Activated T-helper 1 cell treated with anti-CD3 and anti-CD28 coated beads, Interleukin-2, amount 50 U/mL, for 16 hours (primary cell): ENCODE data around the gene HTR3A.

Experiments used
- DNase-seq, 2 donors: peaks; one replicate each; pipeline ENCODE4 v3.0.0-alpha.2; 2020; ENCODE audit warnings: low read depth in 1 of 2, low spot score in 1 of 2

Gene HTR3A

GRCh38 chr11:113977701-113978100, 2.8 kb downstream of the HTR3A start:
- no peak for DNase-seq

DNA sequence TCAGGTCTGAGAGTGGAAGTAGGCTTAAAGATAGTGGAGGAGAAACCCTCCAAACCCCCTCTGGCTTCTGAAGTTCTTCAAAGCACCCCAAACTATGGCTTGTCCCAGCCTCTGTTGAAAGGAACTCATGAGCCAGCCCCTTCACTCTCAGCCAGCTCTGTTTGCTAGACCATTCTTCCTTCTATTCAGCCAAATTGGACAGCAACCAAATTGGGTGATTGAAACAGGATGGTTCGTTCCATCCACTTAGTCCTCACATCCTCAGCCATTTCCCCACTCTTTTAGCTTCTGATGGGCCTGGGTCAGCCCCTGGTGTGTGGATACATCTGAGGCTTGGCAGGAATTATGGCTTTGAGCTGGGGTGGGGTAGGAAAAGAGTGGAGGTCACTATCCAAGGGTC, 4.5 kb downstream of the HTR3A start:
- DNase-seq = no peak

GRCh38 chr11:113980785-113981184, 5.9 kb downstream of the HTR3A start:
- DNase-seq = no peak

GRCh38 chr11:113982306-113982705, 7.4 kb downstream of the HTR3A start:
- DNase-seq = no peak

- DNase-seq = no peak
Measured at GRCh38 chr11:113984781-113985180, 9.9 kb downstream of the HTR3A start.

DNA sequence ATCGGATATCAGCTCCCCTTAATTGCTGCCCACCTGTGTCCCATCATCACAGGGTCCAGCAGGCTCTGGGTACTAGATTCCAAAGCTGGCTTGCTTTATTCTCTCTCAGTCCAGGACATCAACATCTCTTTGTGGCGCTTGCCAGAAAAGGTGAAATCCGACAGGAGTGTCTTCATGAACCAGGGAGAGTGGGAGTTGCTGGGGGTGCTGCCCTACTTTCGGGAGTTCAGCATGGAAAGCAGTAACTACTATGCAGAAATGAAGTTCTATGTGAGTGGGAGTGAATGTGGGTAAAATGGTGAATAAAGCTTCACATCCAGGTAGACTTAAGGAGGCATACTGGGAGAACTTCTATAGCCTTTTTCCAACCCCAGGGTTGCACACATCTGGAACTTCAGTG, 11.0 kb downstream of the HTR3A start:
- no peak for DNase-seq

DNA sequence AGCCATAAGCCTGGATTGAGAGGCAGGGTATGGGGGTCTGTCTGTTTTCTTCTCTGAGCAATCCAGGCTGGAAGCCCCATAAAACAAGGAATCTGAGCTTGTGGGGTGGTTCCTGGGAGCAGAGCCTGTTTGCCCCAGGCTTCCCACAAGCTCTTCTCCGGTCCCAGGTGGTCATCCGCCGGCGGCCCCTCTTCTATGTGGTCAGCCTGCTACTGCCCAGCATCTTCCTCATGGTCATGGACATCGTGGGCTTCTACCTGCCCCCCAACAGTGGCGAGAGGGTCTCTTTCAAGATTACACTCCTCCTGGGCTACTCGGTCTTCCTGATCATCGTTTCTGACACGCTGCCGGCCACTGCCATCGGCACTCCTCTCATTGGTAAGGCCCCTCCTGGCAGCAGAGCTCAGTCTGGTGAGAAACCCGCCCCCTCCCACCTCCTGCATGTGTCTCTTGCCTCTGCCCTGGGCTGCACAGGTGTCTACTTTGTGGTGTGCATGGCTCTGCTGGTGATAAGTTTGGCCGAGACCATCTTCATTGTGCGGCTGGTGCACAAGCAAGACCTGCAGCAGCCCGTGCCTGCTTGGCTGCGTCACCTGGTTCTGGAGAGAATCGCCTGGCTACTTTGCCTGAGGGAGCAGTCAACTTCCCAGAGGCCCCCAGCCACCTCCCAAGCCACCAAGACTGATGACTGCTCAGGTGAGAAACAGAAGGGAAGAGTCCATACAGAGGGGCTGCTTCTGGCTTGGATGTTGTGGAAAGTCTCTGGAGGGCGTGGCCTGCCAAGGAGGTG, 11.6 kb downstream of the HTR3A start:
- DNase-seq = no peak

GRCh38 chr11:113989381-113989780, 14.5 kb downstream of the HTR3A start:
- no peak for DNase-seq

DNA sequence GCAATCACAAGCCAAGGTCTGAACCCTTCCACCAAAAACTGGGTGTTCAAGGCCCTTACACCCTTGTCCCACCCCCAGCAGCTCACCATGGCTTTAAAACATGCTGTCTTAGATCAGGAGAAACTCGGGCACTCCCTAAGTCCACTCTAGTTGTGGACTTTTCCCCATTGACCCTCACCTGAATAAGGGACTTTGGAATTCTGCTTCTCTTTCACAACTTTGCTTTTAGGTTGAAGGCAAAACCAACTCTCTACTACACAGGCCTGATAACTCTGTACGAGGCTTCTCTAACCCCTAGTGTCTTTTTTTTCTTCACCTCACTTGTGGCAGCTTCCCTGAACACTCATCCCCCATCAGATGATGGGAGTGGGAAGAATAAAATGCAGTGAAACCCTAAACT, 15.0 kb downstream of the HTR3A start:
- DNase-seq = no peak

DNA sequence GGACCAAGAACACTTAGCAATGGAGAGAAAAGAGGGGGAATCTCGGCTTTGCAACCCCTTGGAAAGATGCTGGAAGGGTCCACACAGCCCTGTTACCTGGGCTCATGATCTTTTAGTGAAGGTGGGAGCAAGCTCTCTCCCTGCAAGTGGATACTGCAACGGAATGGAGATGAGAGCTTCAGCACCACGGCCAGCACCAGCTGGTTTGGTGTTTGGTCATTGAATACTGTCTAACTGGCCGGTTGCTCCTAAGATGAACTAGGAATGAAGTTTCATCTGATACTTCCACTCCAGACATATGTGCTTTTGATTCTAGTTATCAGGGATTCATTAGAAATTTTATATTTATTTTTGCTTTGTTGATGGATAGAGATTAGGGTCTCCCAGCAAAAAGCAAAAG, 16.3 kb downstream of the HTR3A start:
- DNase-seq = no peak

- DNase-seq = no peak
Measured at GRCh38 chr11:113991718-113992458, 17.0 kb downstream of the HTR3A start.

DNA sequence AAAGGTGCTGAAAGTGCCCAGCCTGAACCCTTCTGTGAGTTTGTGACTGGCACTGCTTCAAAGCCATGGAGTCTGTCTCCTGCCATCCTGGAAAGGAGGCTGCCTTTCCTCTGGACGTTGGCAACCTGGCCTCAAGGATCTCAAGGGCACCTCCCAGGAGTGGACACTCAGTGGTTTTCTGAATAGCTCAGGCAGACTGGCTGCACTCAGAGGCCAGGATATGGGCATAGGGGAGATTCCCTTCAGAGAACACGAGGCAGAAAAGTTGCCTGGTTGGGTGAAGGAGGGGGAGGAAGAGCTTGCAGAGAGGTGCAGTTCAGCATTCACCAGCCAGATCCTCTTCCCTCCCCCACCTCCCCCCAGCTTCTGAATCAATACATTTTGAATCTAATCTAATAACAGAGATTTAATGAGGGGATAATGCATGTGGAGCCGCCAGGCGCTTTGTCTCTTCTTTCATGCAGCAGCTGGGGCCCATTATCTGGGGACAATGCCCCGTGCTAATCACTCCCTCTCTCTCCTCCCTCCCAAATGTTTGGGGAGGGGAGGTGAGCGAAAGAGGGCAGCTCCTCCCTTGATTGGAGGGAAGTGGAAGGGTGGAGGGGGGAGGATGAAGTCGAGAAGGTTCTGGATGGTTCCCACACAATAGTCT, 17.7 kb downstream of the HTR3A start:
- DNase-seq = no peak

- DNase-seq = no peak
Measured at GRCh38 chr11:113994077-113994954, 19.4 kb downstream of the HTR3A start.

DNA sequence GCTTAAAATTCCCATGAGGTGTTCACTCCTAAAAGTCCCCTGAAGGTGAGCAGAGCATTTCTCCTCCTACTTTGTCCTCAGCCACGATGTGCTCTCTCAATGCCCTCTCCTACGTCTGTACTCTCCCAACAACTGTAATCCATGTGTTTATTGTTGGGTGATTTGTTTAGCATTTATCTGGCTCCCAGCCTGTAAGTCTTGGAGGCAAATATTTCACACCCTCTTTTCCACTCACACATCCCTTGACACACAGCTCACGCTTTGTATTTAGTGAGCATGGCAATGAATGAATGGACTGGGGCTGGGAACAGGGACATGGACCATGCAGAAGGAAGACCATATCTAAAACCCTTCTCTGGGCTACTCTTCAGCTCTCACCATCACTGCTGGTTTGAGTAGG, 22.6 kb downstream of the HTR3A start:
- no peak for DNase-seq

GRCh38 chr11:113998574-113998973, 23.7 kb downstream of the HTR3A start:
- DNase-seq = no peak

- DNase-seq = no peak
Measured at GRCh38 chr11:114000526-114000925, 25.6 kb downstream of the HTR3A start.

GRCh38 chr11:114001416-114001815, 26.5 kb downstream of the HTR3A start:
- DNase-seq = no peak

GRCh38 chr11:114008331-114008730, 33.4 kb downstream of the HTR3A start:
- DNase-seq = no peak

DNA sequence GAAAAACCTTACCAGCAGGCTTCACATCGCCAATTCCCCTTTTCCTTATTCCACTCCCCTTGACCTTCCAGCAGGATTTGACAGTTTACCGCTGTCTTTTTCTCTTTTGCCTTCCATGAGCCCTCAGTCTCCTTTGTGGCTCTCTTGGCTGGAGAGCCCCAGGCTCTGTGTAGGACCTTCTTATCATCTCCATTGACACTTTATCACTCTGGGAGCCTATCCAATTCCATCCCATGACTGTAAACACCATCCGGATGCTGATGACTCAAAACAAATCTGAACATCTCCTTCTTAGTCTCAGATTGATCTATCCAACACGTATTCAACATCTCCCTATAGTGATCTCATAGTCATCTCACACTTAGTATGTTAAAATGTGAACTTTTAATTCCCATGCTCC, 36.0 kb downstream of the HTR3A start:
- no peak for DNase-seq

- no peak for DNase-seq
Measured at GRCh38 chr11:114011443-114011842, 36.5 kb downstream of the HTR3A start.

GRCh38 chr11:114015117-114015516, 40.2 kb downstream of the HTR3A start:
- no peak for DNase-seq
